Prostate gland (tissue), 2 donors: ENCODE measurements around the gene AKAP8L. TPM values are rescaled to one million over a fixed set of nuclear protein-coding genes. Genes with fewer than 3 reads are reported as not detected.
"Not testable (repeated sequence)": the region's sequence is repeated elsewhere in the genome, so short reads cannot be mapped to it uniquely, and the experiment has no call there.

ENCODE experiments used
- DNase-seq: peaks from one replicate; pipeline ENCODE4 v3.0.0-alpha.2; 2019; ENCODE audit warnings: low spot score
- H3K27ac ChIP-seq, 2 donors: fragments of 200-600 bp; sonication (generic); 2 replicates each; pipeline ENCODE4 v1.5.1; 2017 to 2019
- H3K27me3 ChIP-seq: fragments of 200-600 bp; sonication (generic); replicated peaks from 2 replicates; pipeline ENCODE4 v1.5.1; 2019; ENCODE audit not compliant: insufficient read depth
- H3K36me3 ChIP-seq, 2 donors: fragments of 200-600 bp; sonication (generic); 1 replicate in 1 of 2; 2 replicates in 1 of 2; pipeline versions ENCODE4 v1.5.1 to v1.8.1; 2017 to 2019
- H3K4me1 ChIP-seq: fragments of 200-600 bp; sonication (generic); replicated peaks from 2 replicates; pipeline ENCODE4 v1.5.1; 2019
- H3K4me3 ChIP-seq, 2 donors: fragments of 200-600 bp; sonication (generic); 2 replicates each; pipeline ENCODE4 v1.5.1; 2017 to 2019
- H3K9me3 ChIP-seq: fragments of 200-600 bp; sonication (generic); 2 replicates; pipeline ENCODE4 v1.5.1; 2017
- POLR2A ChIP-seq: fragments of 450-650 bp; IDR thresholded peaks from one replicate; pipeline ENCODE4 v1.6.1; 2016; ENCODE audit warnings: antibody characterized with exemption, mild to moderate bottlenecking
- POLR2AphosphoS5 ChIP-seq: sonication (generic); formaldehyde crosslinking; IDR thresholded peaks from one replicate; pipeline ENCODE4 v1.6.1; 2017; ENCODE audit warnings: antibody characterized with exemption
- WGBS: methylation state at CpG from one replicate; pipeline ENCODE4 v1.1.5; 2018; 5-methylcytosine and 5-hydroxymethylcytosine counted together
- intact Hi-C: fragments of 100-400 bp; cut with DNase I; formaldehyde crosslinking; loops from one replicate; pipeline ENCODE4 v1.14.2; 2022
- total RNA-seq, 2 donors: library from RNA; depleted of rRNA; stranded (reverse); fragments of >200 nt; gene quantifications; one replicate each; pipeline ENCODE4 v1.1.0, GENCODE V29; 2016
- TF ChIP-seq, protein P1 (sequence below), 4 experiments: fragments of 200-600 bp in 2 of 4; fragments of 450-650 bp in 2 of 4; sonication (generic) in 2 of 4; IDR thresholded peaks; 1 replicate in 3 of 4; 2 replicates in 1 of 4; pipeline ENCODE4 v1.5.1; 2016 to 2019; ENCODE audit warnings: antibody characterized with exemption in 4 of 4, mild to moderate bottlenecking in 2 of 4, moderate library complexity in 2 of 4

The AKAP8L gene
- total RNA-seq, 2 donors from 2014 or later = 107 to 269 TPM

DNA sequence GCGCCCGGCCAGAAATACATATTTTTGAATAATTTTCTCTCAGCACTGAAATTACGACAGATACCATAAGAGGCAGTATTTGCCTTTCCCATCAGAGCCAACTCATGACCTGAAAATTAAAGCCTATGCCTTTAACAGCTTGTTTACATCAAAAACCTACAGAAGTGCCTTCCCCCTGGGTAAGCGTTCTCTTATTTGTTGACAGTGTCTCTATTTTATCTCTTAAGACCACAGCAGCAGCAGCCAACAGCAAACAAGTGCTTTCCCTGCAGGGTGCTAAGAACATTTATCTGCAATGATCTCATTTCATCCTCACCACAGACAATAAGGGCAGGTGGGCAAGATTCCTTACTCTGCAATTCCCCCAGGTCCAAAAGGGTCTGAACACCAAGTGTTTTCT is 6.0 kb downstream of the AKAP8L start:
- DNase-seq = no peak
- H3K4me1 ChIP-seq = peaks cover 13% of the 10 kb centered on the region
- no peak for TF ChIP-seq POLR2AphosphoS5
- TF ChIP-seq, protein P1, sequence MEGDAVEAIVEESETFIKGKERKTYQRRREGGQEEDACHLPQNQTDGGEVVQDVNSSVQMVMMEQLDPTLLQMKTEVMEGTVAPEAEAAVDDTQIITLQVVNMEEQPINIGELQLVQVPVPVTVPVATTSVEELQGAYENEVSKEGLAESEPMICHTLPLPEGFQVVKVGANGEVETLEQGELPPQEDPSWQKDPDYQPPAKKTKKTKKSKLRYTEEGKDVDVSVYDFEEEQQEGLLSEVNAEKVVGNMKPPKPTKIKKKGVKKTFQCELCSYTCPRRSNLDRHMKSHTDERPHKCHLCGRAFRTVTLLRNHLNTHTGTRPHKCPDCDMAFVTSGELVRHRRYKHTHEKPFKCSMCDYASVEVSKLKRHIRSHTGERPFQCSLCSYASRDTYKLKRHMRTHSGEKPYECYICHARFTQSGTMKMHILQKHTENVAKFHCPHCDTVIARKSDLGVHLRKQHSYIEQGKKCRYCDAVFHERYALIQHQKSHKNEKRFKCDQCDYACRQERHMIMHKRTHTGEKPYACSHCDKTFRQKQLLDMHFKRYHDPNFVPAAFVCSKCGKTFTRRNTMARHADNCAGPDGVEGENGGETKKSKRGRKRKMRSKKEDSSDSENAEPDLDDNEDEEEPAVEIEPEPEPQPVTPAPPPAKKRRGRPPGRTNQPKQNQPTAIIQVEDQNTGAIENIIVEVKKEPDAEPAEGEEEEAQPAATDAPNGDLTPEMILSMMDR (IDR thresholded peaks at IDR 0.05) = no peak
- H3K27ac ChIP-seq = peak overlapping the region in 1 of 2 donors; percentile 12
- no peak overlapping the region for H3K4me3 ChIP-seq
- H3K27me3 ChIP-seq = no peaks in the 10 kb centered on the region
- no peaks in the 10 kb centered on the region for H3K9me3 ChIP-seq
- intact Hi-C loops = no loop called here
- 66% methylated on average over 4 of the region's 4 CpGs for WGBS
- no peaks in the 10 kb centered on the region for H3K36me3 ChIP-seq

DNA sequence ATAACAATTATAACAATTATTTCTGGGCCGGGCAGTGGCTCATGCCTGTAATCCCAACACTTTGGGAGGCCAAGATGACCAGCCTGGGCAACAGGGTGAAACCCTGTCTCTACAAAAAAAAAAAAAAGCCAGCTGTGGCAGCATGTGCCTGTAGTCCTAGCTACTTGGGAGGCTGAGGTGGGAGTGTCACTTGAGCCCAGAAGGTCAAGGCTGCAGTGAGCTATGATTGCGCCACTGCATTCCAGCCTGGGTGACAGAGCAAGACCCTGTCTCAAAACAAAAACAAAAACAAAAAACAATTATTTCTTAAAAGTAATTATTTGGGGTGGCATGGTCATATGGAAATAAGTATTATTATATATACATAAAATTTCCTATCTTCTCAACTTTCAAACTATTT is 7.4 kb downstream of the AKAP8L start:
- WGBS = 81% methylated on average over 2 of the region's 2 CpGs
- H3K27ac ChIP-seq, intact Hi-C loops, H3K9me3 ChIP-seq, H3K4me1 ChIP-seq, H3K4me3 ChIP-seq, DNase-seq, H3K36me3 ChIP-seq, H3K27me3 ChIP-seq: not testable (repeated sequence)

DNA sequence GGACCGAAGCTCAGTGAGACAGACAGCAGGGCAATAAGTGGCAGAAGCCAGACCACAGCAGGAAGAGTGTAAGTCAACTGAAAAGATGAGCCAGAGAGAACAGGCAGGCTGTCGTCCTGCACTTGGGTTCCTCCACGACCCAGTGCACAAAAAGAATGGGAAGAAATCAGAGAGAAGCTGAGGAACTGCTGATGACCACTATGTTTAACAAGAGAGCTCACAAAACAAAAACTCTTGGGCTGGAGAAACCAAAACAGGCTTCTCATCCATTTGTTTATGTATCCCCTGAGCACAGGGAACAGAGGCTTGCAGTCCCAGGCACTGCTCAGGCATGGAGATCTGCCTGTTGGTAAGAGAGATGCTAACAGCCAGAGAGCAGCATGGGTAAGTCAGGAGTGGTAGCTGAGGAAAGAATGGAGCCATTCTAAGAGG is 14.0 kb downstream of the AKAP8L start:
- no peak for TF ChIP-seq POLR2A
- TF ChIP-seq, protein P1 (IDR thresholded peaks at IDR 0.05) = no peak
- TF ChIP-seq POLR2AphosphoS5 = no peak
- H3K36me3 ChIP-seq = peaks cover 3 to 8% of the 10 kb centered on the region in 2 donors

DNA sequence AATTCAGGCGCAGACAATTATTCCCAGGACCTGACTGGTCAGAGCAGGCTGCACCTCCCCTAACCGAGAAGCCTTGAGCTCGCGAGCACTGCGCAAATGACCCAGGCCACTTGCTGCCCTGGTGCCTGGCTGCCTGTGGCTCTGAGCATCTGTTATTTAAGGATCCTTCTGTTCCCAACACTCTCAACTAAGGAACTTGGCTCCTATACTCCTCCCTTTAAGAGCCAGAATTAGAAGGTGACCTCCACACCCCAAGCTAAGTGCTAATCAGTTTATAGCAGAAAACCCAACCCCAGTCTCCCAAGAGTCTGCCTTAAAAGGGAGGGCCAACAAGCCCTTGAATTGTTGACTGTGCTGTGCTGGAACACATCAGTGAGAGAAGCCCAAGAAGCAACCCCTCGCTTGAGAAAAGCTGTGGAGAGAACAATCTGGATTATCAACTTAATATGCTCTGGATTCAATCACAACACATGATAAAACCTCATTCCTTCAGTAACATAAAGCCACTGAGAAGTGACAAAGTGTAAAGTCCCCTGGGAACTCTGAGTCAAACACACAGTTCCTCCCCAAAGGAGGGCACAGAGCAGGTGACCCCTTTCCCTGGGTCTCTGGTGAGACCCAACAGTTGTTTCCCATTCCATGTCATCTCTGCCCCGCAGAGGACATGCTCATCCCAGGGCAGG is 14.6 kb downstream of the AKAP8L start:
- H3K4me1 ChIP-seq = no peaks in the 10 kb centered on the region
- peak overlapping the region; percentile 60 to 64 for H3K27ac ChIP-seq
- intact Hi-C loops = no loop called here
- no peak for DNase-seq
- H3K9me3 ChIP-seq = no peaks in the 10 kb centered on the region
- no peaks in the 10 kb centered on the region for H3K27me3 ChIP-seq
- no peak overlapping the region for H3K4me3 ChIP-seq
- TF ChIP-seq, protein P1 (IDR thresholded peaks at IDR 0.05) = no peak
- TF ChIP-seq POLR2AphosphoS5 = peak; percentile 48
- 63% methylated on average over 7 of the region's 7 CpGs for WGBS
- peaks cover 6 to 14% of the 10 kb centered on the region in 2 donors for H3K36me3 ChIP-seq

More for the DNA sequence above, 14.0 kb downstream of the AKAP8L start:
- WGBS = 44% methylated on average over 3 of the region's 3 CpGs
- Histone ChIP-seq H3K4me3 (no peak overlapping the region), H3K9me3 (no peaks in the 10 kb centered on the region), H3K4me1 (no peaks in the 10 kb centered on the region), H3K27ac (peak overlapping the region; percentile 60 to 64), H3K27me3 (no peaks in the 10 kb centered on the region)
- no peak for DNase-seq
- intact Hi-C loops = no loop called here

DNA sequence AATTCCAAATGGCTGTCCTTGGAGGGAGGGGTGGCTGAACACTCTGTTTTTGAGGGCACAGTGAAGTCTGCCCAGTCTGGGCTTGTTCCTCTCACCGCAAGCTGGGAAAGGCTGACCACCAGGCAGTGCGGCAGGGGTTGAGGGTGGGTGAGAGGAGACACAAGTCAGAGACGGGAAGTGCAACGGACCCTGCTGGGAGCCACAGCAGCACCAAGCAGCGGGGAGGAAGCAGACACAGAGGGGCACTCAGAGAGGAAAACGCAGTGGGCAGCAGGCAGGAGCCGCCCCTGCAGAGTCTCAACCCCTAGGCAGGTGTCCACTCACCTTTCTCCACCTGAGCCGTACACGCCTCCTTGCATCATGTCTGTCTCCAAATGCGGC is 15.6 kb downstream of the AKAP8L start:
- DNase-seq = no peak
- WGBS = 90% methylated on average over 10 of the region's 10 CpGs
- Histone ChIP-seq H3K27ac (peak overlapping the region; percentile 60 to 62), H3K27me3 (no peaks in the 10 kb centered on the region), H3K4me1 (no peaks in the 10 kb centered on the region), H3K9me3 (no peaks in the 10 kb centered on the region), H3K36me3 (peaks cover 9 to 25% of the 10 kb centered on the region in 2 donors), H3K4me3 (no peak overlapping the region)
- intact Hi-C loops = no loop called here
- TF ChIP-seq POLR2A (no peak), POLR2AphosphoS5 (no peak)
- TF ChIP-seq, protein P1 (IDR thresholded peaks at IDR 0.05) = no peak
